SK-N-SH (cell line): Measurements from ENCODE around the gene ADAMTS15. TPM values are rescaled to one million over a fixed set of nuclear protein-coding genes. Genes with fewer than 3 reads are reported as not detected.

Source experiments
- CTCF ChIA-PET: fragments of 300-600, 350-600 bp; formaldehyde crosslinking; extraction: SDS; loops from one replicate; lab custom pipeline; 2021; lab: Yijun Ruan, JAX
- POLR2A ChIA-PET: fragments of 350-600 bp; sonication (Branson Sonifier 250); formaldehyde crosslinking; extraction: SDS; loops from one replicate; lab custom pipeline; 2020; ENCODE audit warnings: antibody characterized with exemption, inconsistent platforms; lab: Yijun Ruan, JAX
- DNase-seq: peaks from one replicate; pipeline ENCODE4 v3.0.0; 2012
- H2AFZ ChIP-seq: fragments of 200-600 bp; sonication (generic); 2 replicates; pipeline ENCODE4 v1.8.1; 2016; ENCODE audit warnings: antibody characterized with exemption, mild to moderate bottlenecking, low read depth
- H3F3A ChIP-seq: fragments of 200-600 bp; sonication (generic); replicated peaks from 2 replicates; pipeline ENCODE3; 2016; ENCODE audit warnings: antibody characterized with exemption, mild to moderate bottlenecking; ENCODE audit not compliant: insufficient read depth
- H3K27ac ChIP-seq, 2 experiments: fragments of 200-500 bp in 1 of 2; fragments of 200-600 bp in 1 of 2; sonication (Bioruptor generic) in 1 of 2; sonication (generic), shearing (Covaris generic) in 1 of 2; 2 replicates each; pipeline versions ENCODE4 v1.5.1 to v1.6.1; 2014 to 2016; ENCODE audit warnings: low read depth in 2 of 2, inconsistent platforms in 1 of 2, low read length in 1 of 2, mild to moderate bottlenecking in 1 of 2, mixed read lengths in 1 of 2
- H3K27me3 ChIP-seq: fragments of 200-600 bp; sonication (generic), shearing (Covaris generic); 2 replicates; pipeline ENCODE4 v1.6.1; 2016; ENCODE audit warnings: mixed run types; ENCODE audit not compliant: insufficient read depth
- H3K36me3 ChIP-seq, 2 experiments: fragments of 200-500 bp in 1 of 2; fragments of 200-600 bp in 1 of 2; sonication (Bioruptor generic) in 1 of 2; sonication (generic) in 1 of 2; replicated peaks in 1 of 2; 2 replicates each; pipeline versions ENCODE3 to v1.5.1; 2014 to 2016; ENCODE audit warnings: low read length in 1 of 2, mild to moderate bottlenecking in 1 of 2; ENCODE audit not compliant: insufficient read depth in 2 of 2, control insufficient read depth in 1 of 2
- H3K4me1 ChIP-seq, 2 experiments: fragments of 200-500 bp in 1 of 2; fragments of 200-600 bp in 1 of 2; sonication (Bioruptor generic) in 1 of 2; sonication (generic), shearing (Covaris generic) in 1 of 2; 2 replicates each; pipeline versions ENCODE4 v1.5.1 to v1.6.1; 2014 to 2016; ENCODE audit warnings: low read depth in 1 of 2, low read length in 1 of 2, mixed run types in 1 of 2; ENCODE audit not compliant: insufficient read depth in 2 of 2, control insufficient read depth in 1 of 2
- H3K4me2 ChIP-seq: fragments of 200-600 bp; sonication (generic), shearing (Covaris generic); 2 replicates; pipeline ENCODE4 v1.6.1; 2017; ENCODE audit warnings: mixed run types
- H3K4me3 ChIP-seq, 2 experiments: fragments of 200-500 bp in 1 of 2; fragments of 200-600 bp in 1 of 2; sonication (Bioruptor generic) in 1 of 2; sonication (generic), shearing (Covaris generic) in 1 of 2; 2 replicates each; pipeline versions ENCODE4 v1.5.1 to v1.8.1; 2014 to 2016; ENCODE audit warnings: low read depth in 2 of 2, inconsistent platforms in 1 of 2, low read length in 1 of 2, mild to moderate bottlenecking in 1 of 2, mixed read lengths in 1 of 2, moderate library complexity in 1 of 2
- H3K79me2 ChIP-seq: fragments of 200-600 bp; sonication (generic); 2 replicates; pipeline ENCODE4 v1.8.1; 2017; ENCODE audit warnings: mild to moderate bottlenecking; ENCODE audit not compliant: insufficient read depth
- H3K9ac ChIP-seq: fragments of 200-600 bp; sonication (generic); 2 replicates; pipeline ENCODE4 v1.6.1; 2017; ENCODE audit warnings: mixed run types
- H3K9me2 ChIP-seq: fragments of 200-600 bp; sonication (generic); 2 replicates; pipeline ENCODE4 v1.6.1; 2017; ENCODE audit warnings: mixed run types
- H3K9me3 ChIP-seq: fragments of 200-600 bp; sonication (generic); 2 replicates; pipeline ENCODE4 v1.6.1; 2017; ENCODE audit warnings: mixed run types, mild to moderate bottlenecking, moderate library complexity
- H4K20me1 ChIP-seq: fragments of 200-600 bp; sonication (generic); 2 replicates; pipeline ENCODE4 v1.6.1; 2017; ENCODE audit warnings: mild to moderate bottlenecking, mixed run types; ENCODE audit not compliant: insufficient read depth
- CHD2 ChIP-seq: fragments of 150-350 bp; IDR thresholded peaks from 2 replicates; pipeline ENCODE4 v1.6.1; 2018; ENCODE audit warnings: low read length; ENCODE audit not compliant: partially characterized antibody
- ELF1 ChIP-seq: IDR thresholded peaks from 2 replicates; pipeline ENCODE4 v1.4.0; 2012
- FOSL2 ChIP-seq: IDR thresholded peaks from 2 replicates; pipeline ENCODE4 v1.4.0; 2012; ENCODE audit warnings: low read depth, mild to moderate bottlenecking, moderate library complexity, borderline replicate concordance
- FOXJ3 ChIP-seq: sonication (generic); formaldehyde crosslinking; IDR thresholded peaks from 2 replicates; pipeline ENCODE4 v1.5.1; 2020; ENCODE audit warnings: mild to moderate bottlenecking, missing genetic modification reagents
- GABPA ChIP-seq: IDR thresholded peaks from 2 replicates; pipeline ENCODE4 v1.4.0; 2012; ENCODE audit warnings: low read depth, mild to moderate bottlenecking
- GATA2 ChIP-seq: sonication (generic); formaldehyde crosslinking; IDR thresholded peaks from 2 replicates; pipeline ENCODE4 v1.5.0; 2020; ENCODE audit warnings: mild to moderate bottlenecking, missing genetic modification reagents
- MXI1 ChIP-seq: IDR thresholded peaks from 2 replicates; pipeline ENCODE4 v1.6.1; 2012; ENCODE audit warnings: mild to moderate bottlenecking, low read depth, low read length, improper control_type of control experiment
- NFIC ChIP-seq: IDR thresholded peaks from 2 replicates; pipeline ENCODE4 v1.4.0; 2012; ENCODE audit warnings: borderline replicate concordance
- POLR2AphosphoS5 ChIP-seq: IDR thresholded peaks from 2 replicates; pipeline ENCODE4 v1.6.1; 2012; ENCODE audit warnings: low read depth, low read length
- RCOR1 ChIP-seq: fragments of 150-350 bp; IDR thresholded peaks from 2 replicates; pipeline ENCODE4 v1.6.1; 2017; ENCODE audit warnings: antibody characterized with exemption, low read length
- REST ChIP-seq: IDR thresholded peaks from 2 replicates; pipeline ENCODE4 v1.6.1; 2012; ENCODE audit warnings: mild to moderate bottlenecking, low read depth, low read length, moderate library complexity
- RFX5 ChIP-seq: IDR thresholded peaks from 2 replicates; pipeline ENCODE4 v1.6.1; 2012; ENCODE audit warnings: mild to moderate bottlenecking, improper control_type of control experiment, low read length
- SMC3 ChIP-seq: IDR thresholded peaks from 2 replicates; pipeline ENCODE4 v1.6.1; 2012; ENCODE audit warnings: low read depth, low read length, improper control_type of control experiment
- TCF12 ChIP-seq: IDR thresholded peaks from 2 replicates; pipeline ENCODE4 v1.4.0; 2012
- YY1 ChIP-seq: IDR thresholded peaks from 2 replicates; pipeline ENCODE4 v1.4.0; 2012; ENCODE audit warnings: low read depth, mild to moderate bottlenecking
- ZBTB33 ChIP-seq: IDR thresholded peaks from 2 replicates; pipeline ENCODE4 v1.4.0; 2012; ENCODE audit warnings: low read depth, borderline replicate concordance
- WGBS: methylation state at CpG from one replicate; pipeline ENCODE4 v1.1.6; 2017; ENCODE audit warnings: low lambda C conversion rate; 5-methylcytosine and 5-hydroxymethylcytosine counted together
- polyA plus RNA-seq, 3 experiments: library from polyadenylated mRNA; depleted of rRNA; stranded (reverse); fragments of >200 nt; gene quantifications; 2 replicates each; pipeline ENCODE4 v1.2.3, GENCODE V29; 2012
- TF ChIP-seq, protein P1 (sequence below): fragments of 200-600 bp; sonication (generic); IDR thresholded peaks from 2 replicates; pipeline ENCODE4 v1.6.1; 2017; ENCODE audit warnings: antibody characterized with exemption, mild to moderate bottlenecking, moderate library complexity
- TF ChIP-seq, protein P2 (sequence below): IDR thresholded peaks from 2 replicates; pipeline ENCODE4 v1.4.0; 2012; ENCODE audit warnings: low read depth

The ADAMTS15 gene
- polyA plus RNA-seq, 1 of the 3 experiments (the other 2 are of a cell fraction): 1.1 TPM

GRCh38 chr11:130439876-130440275 lies 8.6 kb upstream of the ADAMTS15 start (continued):
- TF ChIP-seq, protein P1, sequence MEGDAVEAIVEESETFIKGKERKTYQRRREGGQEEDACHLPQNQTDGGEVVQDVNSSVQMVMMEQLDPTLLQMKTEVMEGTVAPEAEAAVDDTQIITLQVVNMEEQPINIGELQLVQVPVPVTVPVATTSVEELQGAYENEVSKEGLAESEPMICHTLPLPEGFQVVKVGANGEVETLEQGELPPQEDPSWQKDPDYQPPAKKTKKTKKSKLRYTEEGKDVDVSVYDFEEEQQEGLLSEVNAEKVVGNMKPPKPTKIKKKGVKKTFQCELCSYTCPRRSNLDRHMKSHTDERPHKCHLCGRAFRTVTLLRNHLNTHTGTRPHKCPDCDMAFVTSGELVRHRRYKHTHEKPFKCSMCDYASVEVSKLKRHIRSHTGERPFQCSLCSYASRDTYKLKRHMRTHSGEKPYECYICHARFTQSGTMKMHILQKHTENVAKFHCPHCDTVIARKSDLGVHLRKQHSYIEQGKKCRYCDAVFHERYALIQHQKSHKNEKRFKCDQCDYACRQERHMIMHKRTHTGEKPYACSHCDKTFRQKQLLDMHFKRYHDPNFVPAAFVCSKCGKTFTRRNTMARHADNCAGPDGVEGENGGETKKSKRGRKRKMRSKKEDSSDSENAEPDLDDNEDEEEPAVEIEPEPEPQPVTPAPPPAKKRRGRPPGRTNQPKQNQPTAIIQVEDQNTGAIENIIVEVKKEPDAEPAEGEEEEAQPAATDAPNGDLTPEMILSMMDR: no peak

- H3K4me2 ChIP-seq: no peak overlapping the region
- H4K20me1 ChIP-seq: no peaks in the 10 kb centered on the region
- H2AFZ ChIP-seq: no peak overlapping the region
- no peak overlapping the region for H3K4me3 ChIP-seq
- H3F3A ChIP-seq: no peaks in the 10 kb centered on the region
- 72% methylated on average over 2 of the region's 2 CpGs for WGBS
- no peaks in the 10 kb centered on the region for H3K9me2 ChIP-seq
- DNase-seq: no peak
- no peaks in the 10 kb centered on the region for H3K9me3 ChIP-seq
- no peak overlapping the region for H3K27ac ChIP-seq
- no peaks in the 10 kb centered on the region for H3K36me3 ChIP-seq
- H3K4me1 ChIP-seq: no peaks in the 10 kb centered on the region
- TF ChIP-seq TCF12 (no peak), NFIC (no peak)
- ChIA-PET POLR2A (no interaction called here), CTCF (interaction anchor here (4.2 to 25.8 kb wide), 2 partner anchors 7 to 428 kb away, joined by 34 to 747 read pairs; no protein-coding TSS in a partner anchor)
- no peak overlapping the region for H3K9ac ChIP-seq
- no peaks in the 10 kb centered on the region for H3K27me3 ChIP-seq
- no peaks in the 10 kb centered on the region for H3K79me2 ChIP-seq
These were observed 6.7 kb upstream of the ADAMTS15 start for GRCh38 chr11:130441719-130442118.

DNA sequence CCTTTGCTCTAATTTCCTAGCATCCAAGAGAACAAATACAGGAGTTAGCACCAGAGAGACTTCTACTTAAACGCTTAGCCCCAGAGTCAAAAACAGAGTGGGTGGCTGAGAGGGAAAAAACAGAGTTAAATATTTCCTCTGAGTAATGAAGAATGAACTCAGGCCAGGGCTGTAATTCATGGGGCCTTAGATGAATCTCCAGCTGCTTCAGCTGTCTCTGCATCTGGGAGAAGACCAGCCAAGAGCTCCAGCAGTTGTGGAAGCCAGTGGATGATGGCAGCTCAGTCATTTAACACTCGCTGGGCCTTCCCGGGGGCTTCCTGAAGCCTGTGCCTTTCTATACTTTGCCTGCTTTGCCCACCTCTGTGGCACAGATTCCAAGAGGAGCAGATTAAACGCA lies 5.7 kb upstream of the ADAMTS15 start:
- ChIA-PET POLR2A (no interaction called here), CTCF (interaction anchor here (2.5 to 25.8 kb wide), 3 partner anchors 8 to 427 kb away, joined by 12 to 747 read pairs (median 34); no protein-coding TSS in a partner anchor)
- TF ChIP-seq MXI1 (no peak), NFIC (no peak), REST (no peak), POLR2AphosphoS5 (no peak), FOSL2 (no peak), YY1 (no peak), GABPA (no peak), GATA2 (CRISPR knock-in tag) (no peak), ZBTB33 (no peak), CHD2 (no peak), RFX5 (no peak), SMC3 (no peak), ELF1 (no peak), RCOR1 (no peak), FOXJ3 (CRISPR knock-in tag) (no peak)
- TF ChIP-seq, protein P2, sequence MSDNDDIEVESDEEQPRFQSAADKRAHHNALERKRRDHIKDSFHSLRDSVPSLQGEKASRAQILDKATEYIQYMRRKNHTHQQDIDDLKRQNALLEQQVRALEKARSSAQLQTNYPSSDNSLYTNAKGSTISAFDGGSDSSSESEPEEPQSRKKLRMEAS: no peak
- no peaks in the 10 kb centered on the region for H3K79me2 ChIP-seq
- H3K27ac ChIP-seq: no peak overlapping the region
- no peaks in the 10 kb centered on the region for H3K36me3 ChIP-seq
- no peaks in the 10 kb centered on the region for H4K20me1 ChIP-seq
- no peaks in the 10 kb centered on the region for H3K27me3 ChIP-seq
- H3K4me3 ChIP-seq: no peak overlapping the region
- H3K9me3 ChIP-seq: no peaks in the 10 kb centered on the region
- no peak overlapping the region for H3K4me2 ChIP-seq
- WGBS: 88% methylated on average over 4 of the region's 4 CpGs
- no peak overlapping the region for H2AFZ ChIP-seq
- no peak overlapping the region for H3K9ac ChIP-seq
- no peaks in the 10 kb centered on the region for H3K9me2 ChIP-seq
- DNase-seq: no peak
- H3K4me1 ChIP-seq: no peaks in the 10 kb centered on the region
- no peaks in the 10 kb centered on the region for H3F3A ChIP-seq
